Measurements from ENCODE around the gene LAMC3.
"Not testable (repeated sequence)": the region's sequence is repeated elsewhere in the genome, so short reads cannot be mapped to it uniquely, and the experiment has no call there.

Gene LAMC3

GRCh38 chr9:131097126-131097947, 88.4 kb downstream of the LAMC3 start:
- no peak for DNase-seq (ENCODE audit: low read depth)

GRCh38 chr9:131097948-131098278, 88.9 kb downstream of the LAMC3 start:
- DNase-seq (ENCODE audit: low read depth) = no peak

- no peak for DNase-seq (ENCODE audit: low read depth)
Observed at GRCh38 chr9:131098391-131099101, 89.6 kb downstream of the LAMC3 start.

- DNase-seq (ENCODE audit: low read depth) = no peak
Observed at GRCh38 chr9:131099102-131099606, 90.2 kb downstream of the LAMC3 start.

- not testable (repeated sequence) for DNase-seq (ENCODE audit: low read depth)
Observed at GRCh38 chr9:131099845-131100244, 90.9 kb downstream of the LAMC3 start.

GRCh38 chr9:131100445-131100844, 91.5 kb downstream of the LAMC3 start:
- no peak for DNase-seq (ENCODE audit: low read depth)

GRCh38 chr9:131101207-131101964, 92.4 kb downstream of the LAMC3 start:
- no peak for DNase-seq (ENCODE audit: low read depth)

- DNase-seq (ENCODE audit: low read depth) = no peak
Observed at GRCh38 chr9:131103024-131103423, 94.0 kb downstream of the LAMC3 start.

GRCh38 chr9:131103535-131103934, 94.6 kb downstream of the LAMC3 start:
- no peak for DNase-seq (ENCODE audit: low read depth)

GRCh38 chr9:131104016-131104740, 95.2 kb downstream of the LAMC3 start:
- DNase-seq (ENCODE audit: low read depth) = no peak

- no peak for DNase-seq (ENCODE audit: low read depth)
Observed at GRCh38 chr9:131105952-131106351, 97.0 kb downstream of the LAMC3 start.

- no peak for DNase-seq (ENCODE audit: low read depth)
Observed at GRCh38 chr9:131107760-131108159, 98.8 kb downstream of the LAMC3 start.

GRCh38 chr9:131111186-131111853, 102.3 kb downstream of the LAMC3 start:
- DNase-seq (ENCODE audit: low read depth) = no peak

- no peak for DNase-seq (ENCODE audit: low read depth)
Observed at GRCh38 chr9:131111854-131112311, 102.9 kb downstream of the LAMC3 start.

GRCh38 chr9:131112374-131113154, 103.6 kb downstream of the LAMC3 start:
- no peak for DNase-seq (ENCODE audit: low read depth)

GRCh38 chr9:131113655-131114054, 104.7 kb downstream of the LAMC3 start:
- DNase-seq (ENCODE audit: low read depth) = no peak

- no peak for DNase-seq (ENCODE audit: low read depth)
Observed at GRCh38 chr9:131114084-131114535, 105.1 kb downstream of the LAMC3 start.

- DNase-seq (ENCODE audit: low read depth) = not testable (repeated sequence)
Observed at GRCh38 chr9:131115360-131115742, 106.4 kb downstream of the LAMC3 start.

- DNase-seq (ENCODE audit: low read depth) = no peak
Observed at GRCh38 chr9:131116281-131117120, 107.5 kb downstream of the LAMC3 start.
